Colonic mucosa (tissue), 4 donors: ENCODE data around the gene C16orf90. TPM values are rescaled to one million over a fixed set of nuclear protein-coding genes. Genes with fewer than 3 reads are reported as not detected.
"Not testable (repeated sequence)": the region's sequence is repeated elsewhere in the genome, so short reads cannot be mapped to it uniquely, and the experiment has no call there.

Experiments
- DNase-seq: peaks from one replicate; pipeline ENCODE4 v3.0.0-alpha.2; 2020
- H3K27ac ChIP-seq: fragments of 200-600 bp; one replicate; pipeline ENCODE4 v1.8.0; 2021
- H3K27me3 ChIP-seq: fragments of 200-600 bp; one replicate; pipeline ENCODE4 v1.8.0; 2021
- H3K36me3 ChIP-seq: fragments of 200-600 bp; one replicate; pipeline ENCODE4 v1.8.0; 2021
- H3K4me1 ChIP-seq: fragments of 200-600 bp; one replicate; pipeline ENCODE4 v1.8.0; 2021; ENCODE audit warnings: mild to moderate bottlenecking
- H3K4me3 ChIP-seq: fragments of 200-600 bp; one replicate; pipeline ENCODE4 v1.8.0; 2021
- H3K9ac ChIP-seq, 2 donors: one replicate each; pipeline ENCODE4 v1.7.0; 2013; ENCODE audit warnings: control low read depth in 2 of 2, low read depth in 2 of 2, low read length in 2 of 2
- H3K9me3 ChIP-seq: fragments of 200-600 bp; one replicate; pipeline ENCODE4 v1.8.0; 2021
- CTCF ChIP-seq: fragments of 200-600 bp; IDR thresholded peaks from one replicate; pipeline ENCODE4 v1.8.0; 2022; ENCODE audit warnings: antibody characterized with exemption, mild to moderate bottlenecking
- intact Hi-C: fragments of 100-400 bp; cut with DNase I; formaldehyde crosslinking; loops from one replicate; pipeline ENCODE4 v1.14.1; 2022
- total RNA-seq, 2 donors: library from RNA; stranded (reverse); fragmentation: NEBNext Ultra II Directional in 1 of 2; extraction: Animal tissue kit (Norgen Biotek cat#: 25700) in 1 of 2; gene quantifications; one replicate each; pipeline ENCODE4 v1.2.1, GENCODE V29; 2021
- donor health status: healthy.
- donor health status: DM: no; HTN: no; CAD: no.
- donor health status: DM: no; HTN: no; CAD: no.

C16orf90 gene
- total RNA-seq, 2 donors from 2014 or later: not detected

GRCh38 chr16:3474136-3474779 lies 21.0 kb downstream of the C16orf90 start:
- intact Hi-C loops: no loop called here
- H3K27me3 ChIP-seq: no peaks in the 10 kb centered on the region
- no peak overlapping the region for H3K4me3 ChIP-seq
- no peak for DNase-seq
- no peak overlapping the region for H3K9ac ChIP-seq
- H3K36me3 ChIP-seq: no peaks in the 10 kb centered on the region
- peaks cover 22% of the 10 kb centered on the region for H3K4me1 ChIP-seq
- H3K9me3 ChIP-seq: no peaks in the 10 kb centered on the region
- H3K27ac ChIP-seq: no peak overlapping the region
- no peak for TF ChIP-seq CTCF

GRCh38 chr16:3473596-3473943 lies 21.7 kb downstream of the C16orf90 start:
- H3K9ac ChIP-seq, H3K27ac ChIP-seq, DNase-seq, H3K9me3 ChIP-seq, H3K27me3 ChIP-seq, intact Hi-C loops, H3K4me3 ChIP-seq, H3K36me3 ChIP-seq: not testable (repeated sequence)
- peaks cover 22% of the 10 kb centered on the region for H3K4me1 ChIP-seq

GRCh38 chr16:3472878-3473595 lies 22.3 kb downstream of the C16orf90 start:
- TF ChIP-seq CTCF: no peak
- Histone ChIP-seq H3K9ac (no peak overlapping the region), H3K4me1 (peaks cover 19% of the 10 kb centered on the region), H3K27ac (no peak overlapping the region), H3K27me3 (no peaks in the 10 kb centered on the region), H3K36me3 (no peaks in the 10 kb centered on the region), H3K9me3 (no peaks in the 10 kb centered on the region), H3K4me3 (no peak overlapping the region)
- intact Hi-C loops: no loop called here
- DNase-seq: no peak

- intact Hi-C loops: no loop called here
- DNase-seq: no peak
- TF ChIP-seq CTCF: no peak
- Histone ChIP-seq H3K9ac (no peak overlapping the region), H3K4me3 (no peak overlapping the region), H3K36me3 (no peaks in the 10 kb centered on the region), H3K27ac (no peak overlapping the region), H3K9me3 (no peaks in the 10 kb centered on the region), H3K4me1 (peaks cover 17% of the 10 kb centered on the region), H3K27me3 (no peaks in the 10 kb centered on the region)
Measured at GRCh38 chr16:3471518-3472176, 23.6 kb downstream of the C16orf90 start.

- Histone ChIP-seq H3K36me3 (no peaks in the 10 kb centered on the region), H3K9ac (no peak overlapping the region), H3K9me3 (no peaks in the 10 kb centered on the region), H3K4me3 (no peak overlapping the region), H3K27ac (no peak overlapping the region), H3K4me1 (peaks cover 15% of the 10 kb centered on the region), H3K27me3 (no peaks in the 10 kb centered on the region)
- TF ChIP-seq CTCF: no peak
- intact Hi-C loops: no loop called here
- no peak for DNase-seq
Measured at GRCh38 chr16:3470723-3471122, 24.6 kb downstream of the C16orf90 start.

GRCh38 chr16:3469736-3470135 lies 25.6 kb downstream of the C16orf90 start:
- Histone ChIP-seq H3K4me3 (no peak overlapping the region), H3K27ac (no peak overlapping the region), H3K27me3 (no peaks in the 10 kb centered on the region), H3K36me3 (no peaks in the 10 kb centered on the region), H3K4me1 (peaks cover 6% of the 10 kb centered on the region), H3K9ac (no peak overlapping the region), H3K9me3 (no peaks in the 10 kb centered on the region)
- no peak for DNase-seq
- no peak for TF ChIP-seq CTCF
- intact Hi-C loops: no loop called here
